H9 (cell line): Measurements from ENCODE around the gene SIRPB1. TPM values are rescaled to one million over a fixed set of nuclear protein-coding genes. Genes with fewer than 3 reads are reported as not detected.

Experiments used
- DNase-seq: peaks from one replicate; pipeline ENCODE4 v3.0.0-alpha.2; 2017
- H2AFZ ChIP-seq: one replicate; pipeline ENCODE4 v1.6.1; 2013; ENCODE audit warnings: mild to moderate bottlenecking, low read length, control low read depth, moderate library complexity
- H2AK5ac ChIP-seq: 2 replicates; pipeline ENCODE4 v1.6.1; 2013; ENCODE audit warnings: low read length, control low read depth, mixed read lengths; ENCODE audit not compliant: insufficient read length
- H2BK120ac ChIP-seq: one replicate; pipeline ENCODE4 v1.6.1; 2013; ENCODE audit warnings: low read depth, mild to moderate bottlenecking, low read length, control low read depth, inconsistent platforms; ENCODE audit not compliant: poor library complexity, severe bottlenecking
- H2BK12ac ChIP-seq: 2 replicates; pipeline ENCODE4 v1.6.1; 2013; ENCODE audit warnings: low read length, control low read depth, mixed read lengths, low read depth; ENCODE audit not compliant: insufficient read length
- H2BK15ac ChIP-seq: 2 replicates; pipeline ENCODE4 v1.6.1; 2013; ENCODE audit warnings: low read depth, low read length, control low read depth
- H2BK20ac ChIP-seq: one replicate; pipeline ENCODE4 v1.6.1; 2013; ENCODE audit warnings: low read depth, mild to moderate bottlenecking, low read length, control low read depth, inconsistent platforms; ENCODE audit not compliant: poor library complexity, severe bottlenecking
- H2BK5ac ChIP-seq: 2 replicates; pipeline ENCODE4 v1.6.1; 2013; ENCODE audit warnings: low read length, control low read depth, mixed read lengths; ENCODE audit not compliant: insufficient read length
- H3K14ac ChIP-seq: 2 replicates; pipeline ENCODE4 v1.6.1; 2013; ENCODE audit warnings: low read length, control low read depth; ENCODE audit not compliant: insufficient read depth
- H3K18ac ChIP-seq: 2 replicates; pipeline ENCODE4 v1.6.1; 2013; ENCODE audit warnings: low read depth, mild to moderate bottlenecking, mixed read lengths, low read length, control low read depth; ENCODE audit not compliant: insufficient read length
- H3K23ac ChIP-seq: 2 replicates; pipeline ENCODE4 v1.6.1; 2013; ENCODE audit warnings: low read length, control low read depth, mixed read lengths, low read depth; ENCODE audit not compliant: insufficient read length
- H3K23me2 ChIP-seq: 2 replicates; pipeline ENCODE4 v1.6.1; 2013; ENCODE audit warnings: low read depth, mild to moderate bottlenecking, mixed read lengths, low read length, control low read depth; ENCODE audit not compliant: insufficient read length, poor library complexity, severe bottlenecking
- H3K27ac ChIP-seq: 2 replicates; pipeline ENCODE4 v1.5.1; 2013; ENCODE audit warnings: low read length, control low read depth, mixed read lengths, low read depth; ENCODE audit not compliant: insufficient read length
- H3K27me3 ChIP-seq: 2 replicates; pipeline ENCODE4 v1.6.1; 2013; ENCODE audit warnings: low read length, control low read depth, inconsistent platforms; ENCODE audit not compliant: insufficient read depth
- H3K4ac ChIP-seq: 2 replicates; pipeline ENCODE4 v1.6.1; 2013; ENCODE audit warnings: low read depth, mild to moderate bottlenecking, control low read depth, inconsistent platforms, low read length, moderate library complexity
- H3K4me1 ChIP-seq: 2 replicates; pipeline ENCODE4 v1.6.1; 2013; ENCODE audit warnings: low read length, control low read depth, inconsistent platforms; ENCODE audit not compliant: insufficient read depth
- H3K4me2 ChIP-seq: 2 replicates; pipeline ENCODE4 v1.6.1; 2013; ENCODE audit warnings: low read length, control low read depth, mixed read lengths; ENCODE audit not compliant: insufficient read length, insufficient read depth
- H3K56ac ChIP-seq: 2 replicates; pipeline ENCODE4 v1.6.1; 2013; ENCODE audit warnings: low read depth, mild to moderate bottlenecking, mixed read lengths, low read length, control low read depth; ENCODE audit not compliant: insufficient read length
- H3K79me1 ChIP-seq: 2 replicates; pipeline ENCODE4 v1.6.1; 2013; ENCODE audit warnings: low read depth, mild to moderate bottlenecking, moderate library complexity, low read length, control low read depth, inconsistent platforms; ENCODE audit not compliant: insufficient read depth, poor library complexity, severe bottlenecking
- H3K79me2 ChIP-seq: 2 replicates; pipeline ENCODE4 v1.6.1; 2013; ENCODE audit warnings: low read length, control low read depth, inconsistent platforms; ENCODE audit not compliant: insufficient read depth
- H3K9ac ChIP-seq: 2 replicates; pipeline ENCODE4 v1.6.1; 2013; ENCODE audit warnings: low read length, control low read depth, mixed read lengths; ENCODE audit not compliant: insufficient read length; ENCODE audit errors: extremely low read depth
- H3K9me3 ChIP-seq: one replicate; pipeline ENCODE4 v1.6.1; 2013; ENCODE audit warnings: low read depth, low read length, inconsistent platforms; ENCODE audit not compliant: control insufficient read depth
- H3T11ph ChIP-seq: one replicate; pipeline ENCODE4 v1.6.1; 2013; ENCODE audit warnings: mild to moderate bottlenecking, low read length, control low read depth, inconsistent platforms
- H4K20me1 ChIP-seq: one replicate; pipeline ENCODE4 v1.6.1; 2013; ENCODE audit not compliant: control insufficient read depth, insufficient read length, insufficient read depth
- H4K5ac ChIP-seq: 2 replicates; pipeline ENCODE4 v1.6.1; 2013; ENCODE audit warnings: low read depth, mild to moderate bottlenecking, mixed read lengths, low read length, control low read depth; ENCODE audit not compliant: insufficient read length
- H4K8ac ChIP-seq: replicated peaks from 2 replicates; pipeline ENCODE4 v1.6.1; 2013; ENCODE audit warnings: low read length, control low read depth, mixed read lengths, low read depth; ENCODE audit not compliant: insufficient read length
- H4K91ac ChIP-seq: 2 replicates; pipeline ENCODE4 v1.6.1; 2013; ENCODE audit warnings: low read depth, mild to moderate bottlenecking, moderate library complexity, mixed read lengths, low read length, control low read depth; ENCODE audit not compliant: insufficient read length
- H3K27ac Mint-ChIP-seq, 3 experiments: 2 replicates in 2 of 3; 3 replicates in 1 of 3; pipeline ENCODE4 v1.8.0; 2020 to 2021; ENCODE audit warnings: mixed read lengths in 3 of 3, mild to moderate bottlenecking in 1 of 3, moderate library complexity in 1 of 3
- H3K27me3 Mint-ChIP-seq: 2 replicates; pipeline ENCODE4 v1.8.0; 2021; ENCODE audit warnings: low read depth, mild to moderate bottlenecking, moderate library complexity, mixed read lengths
- H3K36me3 Mint-ChIP-seq, 3 experiments: 2 replicates in 2 of 3; 3 replicates in 1 of 3; pipeline ENCODE4 v1.8.0; 2020 to 2021; ENCODE audit warnings: low read depth in 3 of 3, mixed read lengths in 3 of 3; ENCODE audit not compliant: insufficient read depth in 1 of 3
- H3K4me1 Mint-ChIP-seq, 2 experiments: 2 replicates each; pipeline ENCODE4 v1.8.0; 2020; ENCODE audit warnings: mixed read lengths in 2 of 2
- H3K4me3 Mint-ChIP-seq, 2 experiments: 2 replicates in 1 of 2; 3 replicates in 1 of 2; pipeline ENCODE4 v1.8.0; 2020 to 2021; ENCODE audit warnings: mild to moderate bottlenecking in 2 of 2, mixed read lengths in 2 of 2, moderate library complexity in 1 of 2
- H3K9me3 Mint-ChIP-seq, 2 experiments: 2 replicates in 1 of 2; 3 replicates in 1 of 2; pipeline ENCODE4 v1.8.0; 2020; ENCODE audit warnings: mild to moderate bottlenecking in 2 of 2, mixed read lengths in 2 of 2, moderate library complexity in 1 of 2
- WGBS: extraction: QIAGEN DNeasy Blood & Tissue Kit; methylation state at CpG from one replicate; pipeline ENCODE4 v1.1.7; 2013; ENCODE audit warnings: missing lambda C conversion rate, low lambda C conversion rate, mixed read lengths; ENCODE audit not compliant: insufficient read length; ENCODE audit errors: extremely low coverage; 5-methylcytosine and 5-hydroxymethylcytosine counted together
- total RNA-seq: library from RNA; stranded (reverse); gene quantifications from 2 replicates; pipeline ENCODE4 v1.2.1, GENCODE V29; 2021
- TF ChIP-seq, protein P1 (sequence below): fragments of 200-600 bp; sonication (generic); conservative IDR thresholded peaks from 3 replicates; pipeline ENCODE4 v1.8.0; 2021; ENCODE audit warnings: antibody characterized with exemption, mild to moderate bottlenecking

Gene SIRPB1
- total RNA-seq, 1 experiment from 2014 or later: 1.0 TPM

DNA sequence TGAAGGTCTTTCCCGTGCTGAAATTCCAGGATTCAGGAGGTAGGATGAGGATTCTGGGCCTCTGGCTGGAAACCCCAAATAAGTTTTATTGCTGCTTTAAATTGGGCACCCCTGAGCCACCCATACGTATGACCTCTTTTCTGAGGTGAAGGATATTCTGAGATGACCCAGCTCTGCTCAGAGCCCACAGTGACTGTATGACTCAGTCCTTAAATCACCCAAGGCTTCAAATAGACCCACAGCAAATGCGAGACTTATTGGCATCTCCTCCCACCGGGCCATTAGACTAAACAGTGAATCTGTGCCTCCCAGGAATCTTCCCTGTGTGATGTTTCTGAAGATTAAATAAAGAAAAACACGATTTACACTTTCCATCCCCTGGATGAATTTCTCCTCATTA is 28.3 kb upstream of the SIRPB1 start:
- Mint-ChIP-seq H3K27me3 (peaks cover 8% of the 10 kb centered on the region), H3K36me3 (no peaks in the 10 kb centered on the region), H3K9me3 (no peaks in the 10 kb centered on the region; a peak in 1 of 5 replicates), H3K4me3 (no peak overlapping the region), H3K27ac (no peak overlapping the region), H3K4me1 (no peaks in the 10 kb centered on the region)
- TF ChIP-seq, protein P1, sequence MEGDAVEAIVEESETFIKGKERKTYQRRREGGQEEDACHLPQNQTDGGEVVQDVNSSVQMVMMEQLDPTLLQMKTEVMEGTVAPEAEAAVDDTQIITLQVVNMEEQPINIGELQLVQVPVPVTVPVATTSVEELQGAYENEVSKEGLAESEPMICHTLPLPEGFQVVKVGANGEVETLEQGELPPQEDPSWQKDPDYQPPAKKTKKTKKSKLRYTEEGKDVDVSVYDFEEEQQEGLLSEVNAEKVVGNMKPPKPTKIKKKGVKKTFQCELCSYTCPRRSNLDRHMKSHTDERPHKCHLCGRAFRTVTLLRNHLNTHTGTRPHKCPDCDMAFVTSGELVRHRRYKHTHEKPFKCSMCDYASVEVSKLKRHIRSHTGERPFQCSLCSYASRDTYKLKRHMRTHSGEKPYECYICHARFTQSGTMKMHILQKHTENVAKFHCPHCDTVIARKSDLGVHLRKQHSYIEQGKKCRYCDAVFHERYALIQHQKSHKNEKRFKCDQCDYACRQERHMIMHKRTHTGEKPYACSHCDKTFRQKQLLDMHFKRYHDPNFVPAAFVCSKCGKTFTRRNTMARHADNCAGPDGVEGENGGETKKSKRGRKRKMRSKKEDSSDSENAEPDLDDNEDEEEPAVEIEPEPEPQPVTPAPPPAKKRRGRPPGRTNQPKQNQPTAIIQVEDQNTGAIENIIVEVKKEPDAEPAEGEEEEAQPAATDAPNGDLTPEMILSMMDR: no peak
- H2BK15ac ChIP-seq: no peak overlapping the region
- no peak overlapping the region for H2AK5ac ChIP-seq
- DNase-seq: no peak
- H3K79me2 ChIP-seq: no peaks in the 10 kb centered on the region
- no CpG with 5 or more reads among the region's 5 CpGs for WGBS
- H3K18ac ChIP-seq: no peak overlapping the region
- no peak overlapping the region for H2BK120ac ChIP-seq
- H3K23me2 ChIP-seq: no peaks in the 10 kb centered on the region
- H3K27ac ChIP-seq: no peak overlapping the region
- H3T11ph ChIP-seq: no peak overlapping the region
- no peak overlapping the region for H2BK12ac ChIP-seq
- no peaks in the 10 kb centered on the region for H3K79me1 ChIP-seq
- H3K27me3 ChIP-seq: no peaks in the 10 kb centered on the region
- H4K8ac ChIP-seq: no peak overlapping the region
- H3K9ac ChIP-seq: no peak overlapping the region
- no peak overlapping the region for H2BK5ac ChIP-seq
- H2AFZ ChIP-seq: no peak overlapping the region
- no peak overlapping the region for H3K56ac ChIP-seq
- H4K91ac ChIP-seq: no peak overlapping the region
- H3K4me2 ChIP-seq: no peak overlapping the region
- no peak overlapping the region for H3K14ac ChIP-seq
- no peaks in the 10 kb centered on the region for H3K4me1 ChIP-seq
- H3K4ac ChIP-seq: no peak overlapping the region
- H3K23ac ChIP-seq: no peak overlapping the region
- no peaks in the 10 kb centered on the region for H4K20me1 ChIP-seq
- H2BK20ac ChIP-seq: no peak overlapping the region
- no peak overlapping the region for H4K5ac ChIP-seq
- H3K9me3 ChIP-seq: no peaks in the 10 kb centered on the region
